OCI-M2 (cell line): ENCODE measurements around the gene PMEL.
A peak's percentile ranks its signal among the peaks of the same experiment; 100 is the strongest.

Experiments used
- DNase-seq: peaks from one replicate; lab custom pipeline; 2025; ENCODE audit not compliant: unreplicated experiment; lab: John Stamatoyannopoulos, UW

PMEL gene

DNA sequence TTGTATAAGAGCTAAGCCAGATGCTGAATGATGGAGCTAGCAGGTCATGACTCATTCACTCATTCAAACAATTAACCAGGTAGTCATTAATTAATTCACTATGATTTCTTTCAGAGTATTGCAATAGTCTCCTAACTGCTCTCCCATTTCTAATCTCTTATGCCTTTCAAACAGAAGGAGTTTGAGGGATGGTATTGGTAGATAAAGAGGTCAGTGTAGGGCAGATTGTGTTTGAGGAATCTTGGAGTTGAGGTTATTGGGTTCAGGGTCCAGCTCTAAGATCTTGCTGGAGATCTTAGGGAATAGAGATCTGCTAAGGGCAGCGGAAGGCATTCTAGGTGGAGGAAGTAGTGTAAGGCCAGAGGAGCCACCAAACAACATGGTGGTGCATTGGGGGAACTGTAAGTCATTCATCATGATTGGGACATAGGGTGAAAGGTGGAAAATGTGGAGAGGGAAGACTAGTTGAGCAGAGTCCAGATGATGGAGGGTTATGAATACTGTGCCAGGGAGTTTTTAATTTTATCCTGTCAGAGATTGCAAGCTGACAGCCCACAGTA, 23.2 kb downstream of the PMEL start:
- no peak for DNase-seq

DNA sequence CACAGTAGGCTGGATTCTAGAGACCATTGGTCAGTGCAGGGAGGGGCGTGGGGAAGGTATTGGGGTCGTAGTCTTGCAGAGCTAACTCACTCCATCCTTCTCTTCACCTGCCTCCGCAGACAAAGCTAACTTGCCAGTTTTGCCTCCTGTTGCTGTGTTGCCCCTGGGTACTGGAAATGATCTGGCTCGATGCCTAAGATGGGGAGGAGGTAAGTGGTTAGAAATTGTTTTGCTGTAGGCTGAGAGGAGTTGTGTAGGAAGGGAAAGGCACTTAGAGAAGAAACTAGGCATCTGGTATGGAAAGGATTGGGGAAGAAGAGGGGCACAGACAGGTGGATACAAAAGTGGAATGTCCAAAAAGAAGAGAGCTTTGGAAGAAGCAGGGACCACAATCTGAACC, 23.8 kb downstream of the PMEL start:
- no peak for DNase-seq

- peak; percentile 38 for DNase-seq
Observed at GRCh38 chr12:55940065-55940732, 25.6 kb downstream of the PMEL start.

DNA sequence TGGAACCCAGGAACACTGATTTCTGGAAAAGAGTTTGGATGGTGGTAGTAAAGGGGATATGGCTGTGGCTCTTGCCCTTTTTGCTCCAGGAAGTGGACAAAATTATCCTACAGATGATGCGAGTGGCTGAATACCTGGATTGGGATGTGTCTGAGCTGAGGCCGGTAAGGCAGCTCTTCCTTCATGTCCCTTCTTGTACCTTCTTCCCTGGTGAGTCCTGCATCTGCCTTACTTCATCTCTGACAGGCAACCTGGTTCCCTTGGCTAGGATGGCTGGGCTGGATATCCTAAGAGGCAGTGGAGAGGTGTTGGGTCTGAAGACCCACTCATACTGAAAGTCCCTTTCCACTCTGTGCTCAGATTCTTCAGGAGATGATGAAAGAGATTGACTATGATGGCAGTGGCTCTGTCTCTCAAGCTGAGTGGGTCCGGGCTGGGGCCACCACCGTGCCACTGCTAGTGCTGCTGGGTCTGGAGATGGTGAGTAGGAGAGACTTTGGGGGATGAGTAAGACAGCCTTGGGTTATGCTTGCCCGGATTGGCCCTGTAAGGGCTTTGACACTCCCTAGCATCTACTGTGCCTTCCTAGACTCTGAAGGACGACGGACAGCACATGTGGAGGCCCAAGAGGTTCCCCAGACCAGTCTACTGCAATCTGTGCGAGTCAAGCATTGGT, 26.9 kb downstream of the PMEL start:
- DNase-seq: no peak

GRCh38 chr12:55937981-55938380, 27.9 kb downstream of the PMEL start:
- no peak for DNase-seq

- DNase-seq: no peak
Observed at GRCh38 chr12:55935738-55936151, 30.1 kb downstream of the PMEL start.

GRCh38 chr12:55934773-55935172, 31.1 kb downstream of the PMEL start:
- DNase-seq: no peak

GRCh38 chr12:55933799-55934742, 31.8 kb downstream of the PMEL start:
- DNase-seq: no peak

DNA sequence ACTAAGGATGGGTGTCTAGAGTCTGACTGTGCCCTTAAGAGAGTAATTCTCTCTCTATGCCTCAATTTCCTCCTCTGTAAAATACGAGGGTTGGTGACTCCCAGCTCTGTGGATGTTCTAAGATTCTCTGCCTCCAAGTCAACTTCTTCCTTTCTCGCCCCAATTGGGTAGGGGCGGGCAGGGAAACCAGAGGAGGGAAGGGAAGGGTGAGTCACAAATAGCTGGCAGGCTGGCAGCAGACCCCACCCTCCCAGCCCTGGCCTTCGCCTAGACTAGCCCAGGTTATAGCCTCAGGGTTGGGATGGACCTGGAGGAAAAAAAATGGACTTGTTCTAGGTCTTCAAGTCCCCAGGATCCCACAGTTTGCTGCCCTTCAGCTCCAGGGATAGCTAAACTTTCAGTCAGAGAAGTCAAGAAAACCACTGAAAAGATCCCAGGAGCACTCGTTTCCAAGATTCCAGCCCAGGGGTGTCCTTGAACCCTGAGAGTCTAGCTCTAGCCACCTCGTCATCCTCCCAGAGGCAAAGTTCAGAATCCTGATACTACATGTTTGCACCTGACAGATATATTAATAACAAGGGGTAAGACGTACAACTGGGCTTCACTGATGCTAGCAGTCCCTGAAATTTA, 32.6 kb downstream of the PMEL start:
- DNase-seq: no peak

- DNase-seq: no peak
Observed at GRCh38 chr12:55932551-55932910, 33.3 kb downstream of the PMEL start.

- DNase-seq: no peak
Observed at GRCh38 chr12:55931780-55932550, 33.9 kb downstream of the PMEL start.

- no peak for DNase-seq
Observed at GRCh38 chr12:55931317-55931779, 34.5 kb downstream of the PMEL start.

GRCh38 chr12:55930771-55931316, 35.0 kb downstream of the PMEL start, which contains the start of gene DGKA:
TSS of gene DGKA (plus strand) at chr12:55931162. CDS start at chr12:55936504, 5,342 bp downstream.
- no peak for DNase-seq

GRCh38 chr12:55929306-55929791, 36.5 kb downstream of the PMEL start:
- no peak for DNase-seq

- DNase-seq: no peak
Observed at GRCh38 chr12:55927588-55928502, 38.0 kb downstream of the PMEL start, which contains the start of gene PYM1. TSS of gene PYM1 (minus strand) at chr12:55927894. CDS start at chr12:55927761, 133 bp downstream.

- DNase-seq: peak; percentile 54
Observed at GRCh38 chr12:55926738-55927587, 38.9 kb downstream of the PMEL start.
